AG04450 (cell line): Measurements from ENCODE around the gene CCL1. TPM values are rescaled to one million over a fixed set of nuclear protein-coding genes. Genes with fewer than 3 reads are reported as not detected.

Experiments used
- CTCF ChIA-PET: fragments of 300-600, 350-600 bp; formaldehyde crosslinking; extraction: SDS; loops from one replicate; lab custom pipeline; 2022; ENCODE audit warnings: antibody characterized with exemption, inconsistent platforms; lab: Charles Lee
- POLR2A ChIA-PET: fragments of 350-600 bp; formaldehyde crosslinking; extraction: SDS; loops from one replicate; lab custom pipeline; 2021; ENCODE audit warnings: antibody characterized with exemption, inconsistent platforms; lab: Yijun Ruan, JAX
- DNase-seq: peaks from one replicate; pipeline ENCODE4 v3.0.0-alpha.2; 2011; ENCODE audit warnings: low read depth, low spot score
- H3K27ac ChIP-seq: one replicate; pipeline ENCODE4 v1.5.1; 2012; ENCODE audit warnings: low read depth, low read length, control low read depth
- H3K27me3 ChIP-seq: one replicate; pipeline ENCODE4 v1.6.0; 2012; ENCODE audit warnings: low read length; ENCODE audit not compliant: control insufficient read depth, insufficient read depth
- H3K4me3 ChIP-seq: 2 replicates; pipeline ENCODE4 v1.5.1; 2011; ENCODE audit warnings: mild to moderate bottlenecking, low read depth, low read length, control low read depth
- H3K9me3 ChIP-seq: 2 replicates; pipeline ENCODE4 v1.5.1; 2012; ENCODE audit warnings: low read length; ENCODE audit not compliant: control insufficient read depth, insufficient read depth
- polyA plus RNA-seq: library from polyadenylated mRNA; depleted of rRNA; stranded (reverse); fragments of >200 nt; gene quantifications from 2 replicates; pipeline ENCODE4 v1.2.3, GENCODE V29; 2011
- TF ChIP-seq, protein P1 (sequence below): IDR thresholded peaks from 2 replicates; pipeline ENCODE4 v1.5.1; 2011; ENCODE audit warnings: low read depth, low read length, control low read depth, inconsistent platforms

Gene CCL1
- polyA plus RNA-seq, 1 experiment, result not detected

DNA sequence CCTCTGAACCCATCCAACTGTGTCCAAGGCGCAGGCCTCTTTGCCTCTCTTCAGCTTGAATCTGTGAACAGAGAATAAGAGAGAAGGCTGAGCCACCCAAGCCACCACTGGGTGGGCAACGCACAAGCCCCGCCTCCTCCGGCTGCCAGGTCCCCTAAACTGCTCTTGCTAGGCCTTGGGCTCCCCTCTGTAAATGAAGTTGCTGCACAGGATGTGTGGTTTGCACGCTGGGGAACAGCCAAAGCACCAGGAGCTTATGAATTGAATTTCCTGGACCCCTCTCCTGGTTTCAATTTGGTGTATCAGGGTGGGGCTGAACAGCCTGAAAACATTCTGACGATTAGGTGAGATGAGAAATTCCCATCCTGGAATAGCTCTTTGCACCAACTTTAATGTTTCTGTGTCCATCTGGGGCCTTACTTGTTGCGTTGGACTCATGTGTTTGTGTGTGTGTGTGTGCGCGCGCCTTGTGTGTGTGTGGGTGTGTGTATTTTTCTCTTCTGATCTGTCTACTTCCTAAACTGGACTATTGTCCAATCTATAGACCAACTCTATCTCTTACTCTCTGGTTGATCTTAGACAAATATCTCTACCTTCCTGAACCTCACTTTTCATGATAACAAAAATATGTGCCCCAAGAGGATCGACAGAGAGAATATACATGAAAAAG lies 2.3 kb downstream of the CCL1 start:
- Histone ChIP-seq H3K27me3 (peaks cover 9% of the 10 kb centered on the region), H3K9me3 (no peaks in the 10 kb centered on the region), H3K4me3 (no peak overlapping the region), H3K27ac (no peak overlapping the region)
- ChIA-PET POLR2A (interaction anchor here (1.0 to 2.8 kb wide), 4 partner anchors 8 to 160 kb away, joined by 3 to 10 read pairs (median 4); partner anchors contain the start of gene CCL2), CTCF (interaction anchor here (0.5 to 14.0 kb wide), 88 partner anchors 8 to 770 kb away, joined by 3 to 849 read pairs (median 6); partner anchors contain the start of genes CCL11, CCL2, CCL7 and CCL8)
- TF ChIP-seq, protein P1, sequence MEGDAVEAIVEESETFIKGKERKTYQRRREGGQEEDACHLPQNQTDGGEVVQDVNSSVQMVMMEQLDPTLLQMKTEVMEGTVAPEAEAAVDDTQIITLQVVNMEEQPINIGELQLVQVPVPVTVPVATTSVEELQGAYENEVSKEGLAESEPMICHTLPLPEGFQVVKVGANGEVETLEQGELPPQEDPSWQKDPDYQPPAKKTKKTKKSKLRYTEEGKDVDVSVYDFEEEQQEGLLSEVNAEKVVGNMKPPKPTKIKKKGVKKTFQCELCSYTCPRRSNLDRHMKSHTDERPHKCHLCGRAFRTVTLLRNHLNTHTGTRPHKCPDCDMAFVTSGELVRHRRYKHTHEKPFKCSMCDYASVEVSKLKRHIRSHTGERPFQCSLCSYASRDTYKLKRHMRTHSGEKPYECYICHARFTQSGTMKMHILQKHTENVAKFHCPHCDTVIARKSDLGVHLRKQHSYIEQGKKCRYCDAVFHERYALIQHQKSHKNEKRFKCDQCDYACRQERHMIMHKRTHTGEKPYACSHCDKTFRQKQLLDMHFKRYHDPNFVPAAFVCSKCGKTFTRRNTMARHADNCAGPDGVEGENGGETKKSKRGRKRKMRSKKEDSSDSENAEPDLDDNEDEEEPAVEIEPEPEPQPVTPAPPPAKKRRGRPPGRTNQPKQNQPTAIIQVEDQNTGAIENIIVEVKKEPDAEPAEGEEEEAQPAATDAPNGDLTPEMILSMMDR, result no peak
- no peak for DNase-seq

DNA sequence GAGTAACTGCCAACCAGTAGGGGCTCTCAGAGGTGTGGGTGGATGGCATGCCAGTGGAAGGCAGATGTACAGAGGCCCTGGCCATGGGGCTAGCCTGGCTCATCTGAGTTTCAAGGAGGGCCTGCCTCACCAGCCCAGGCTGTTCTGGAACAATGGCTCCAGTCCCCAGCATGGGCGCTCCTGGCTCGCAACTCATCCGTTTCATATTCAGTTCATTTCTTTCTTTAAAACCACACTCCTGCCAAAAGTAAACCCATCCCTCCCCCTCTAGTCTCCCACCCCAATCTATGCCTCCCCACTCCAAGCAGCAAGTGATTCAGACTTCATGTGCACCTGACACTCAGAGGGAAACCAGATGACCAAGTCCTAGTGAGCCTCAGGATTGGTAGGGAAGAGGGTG lies 4.4 kb downstream of the CCL1 start:
- TF ChIP-seq, protein P1, result no peak
- CTCF ChIA-PET, result interaction anchor here (1.0 to 14.0 kb wide), 3 partner anchors 53 to 431 kb away, joined by 3 to 849 read pairs (median 192); no protein-coding TSS in a partner anchor
- peaks cover 9% of the 10 kb centered on the region for H3K27me3 ChIP-seq

DNA sequence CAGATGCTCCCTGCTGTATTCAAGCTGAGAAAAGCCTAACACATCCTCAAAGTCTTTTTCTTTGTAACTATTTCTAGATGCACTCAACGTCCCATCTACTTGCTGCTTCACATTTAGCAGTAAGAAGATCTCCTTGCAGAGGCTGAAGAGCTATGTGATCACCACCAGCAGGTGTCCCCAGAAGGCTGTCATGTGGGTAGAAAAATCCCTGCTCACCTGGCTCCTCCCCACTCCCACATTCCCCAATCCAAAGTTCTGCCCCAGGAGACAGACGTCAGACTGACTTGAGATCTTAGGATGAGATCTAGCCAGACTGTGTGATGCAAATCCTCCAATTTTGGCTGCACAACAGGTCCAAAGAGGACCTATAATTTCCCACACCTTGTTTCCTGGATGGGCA lies 5.6 kb downstream of the CCL1 start:
- TF ChIP-seq, protein P1, result no peak
- CTCF ChIA-PET, result interaction anchor here (14.0 kb wide), 1 partner anchor 155 kb away, joined by 849 read pairs; no protein-coding TSS in a partner anchor
- Histone ChIP-seq H3K9me3 (no peaks in the 10 kb centered on the region), H3K27me3 (peaks cover 4% of the 10 kb centered on the region), H3K27ac (no peak overlapping the region), H3K4me3 (no peak overlapping the region)
- DNase-seq, result no peak
- POLR2A ChIA-PET, result no interaction called here

More for the DNA sequence above, 4.4 kb downstream of the CCL1 start:
- H3K4me3 ChIP-seq, result no peak overlapping the region
- POLR2A ChIA-PET, result no interaction called here
- DNase-seq, result no peak
- H3K27ac ChIP-seq, result no peak overlapping the region
- no peaks in the 10 kb centered on the region for H3K9me3 ChIP-seq

DNA sequence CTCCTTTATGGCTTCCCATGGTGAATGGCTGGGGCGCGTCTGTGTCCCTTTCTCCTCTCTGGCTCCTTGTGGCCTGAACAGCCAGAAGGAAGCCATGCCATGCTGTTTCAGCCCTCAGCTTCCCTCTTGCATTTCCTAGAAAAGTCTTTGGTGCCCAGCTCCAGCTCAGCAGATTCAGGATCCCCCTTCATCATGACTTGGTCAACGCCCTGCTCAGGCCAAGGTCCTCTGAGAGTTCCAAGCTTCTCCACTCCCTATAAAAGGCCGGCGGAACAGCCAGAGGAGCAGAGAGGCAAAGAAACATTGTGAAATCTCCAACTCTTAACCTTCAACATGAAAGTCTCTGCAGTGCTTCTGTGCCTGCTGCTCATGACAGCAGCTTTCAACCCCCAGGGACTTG lies 6.8 kb downstream of the CCL1 start, which contains the start of gene CCL13:
Gene CCL13 (plus strand): TSS at position 287 of the 400 bp plus-strand sequence. CDS start 47 bp downstream, at position 334.
- H3K9me3 ChIP-seq, result no peaks in the 10 kb centered on the region
- ChIA-PET CTCF (interaction anchor here (0.9 to 14.0 kb wide), 4 partner anchors 51 to 185 kb away, joined by 3 to 849 read pairs (median 6); no protein-coding TSS in a partner anchor), POLR2A (interaction anchor here (2.2 to 3.1 kb wide), 2 partner anchors 101 to 104 kb away, joined by 9 to 15 read pairs; partner anchors contain the start of gene CCL2)
- no peak for DNase-seq
- H3K27me3 ChIP-seq, result no peaks in the 10 kb centered on the region
- TF ChIP-seq, protein P1, result no peak
- no peak within 1 kb of the TSS for H3K27ac ChIP-seq
- no peak within 1 kb of the TSS for H3K4me3 ChIP-seq
